ENCODE results near the gene POMP.
"Not testable (repeated sequence)": the region's sequence is repeated elsewhere in the genome, so short reads cannot be mapped to it uniquely, and the experiment has no call there.

The POMP gene

GRCh38 chr13:28693605-28694491, 34.9 kb downstream of the POMP start:
- not testable (repeated sequence) for DNase-seq (ENCODE audit: low read depth in 2 of 3, low spot score in 1 of 3)

- DNase-seq (ENCODE audit: low read depth in 2 of 3, low spot score in 1 of 3) = no peak
Measured at GRCh38 chr13:28697441-28697840, 38.5 kb downstream of the POMP start.

- no peak for DNase-seq (ENCODE audit: low read depth in 2 of 3, low spot score in 1 of 3)
Measured at GRCh38 chr13:28699246-28699645, 40.3 kb downstream of the POMP start.

- no peak for DNase-seq (ENCODE audit: low read depth in 2 of 3, low spot score in 1 of 3)
Measured at GRCh38 chr13:28704282-28704681, 45.4 kb downstream of the POMP start.

GRCh38 chr13:28704919-28705318, 46.0 kb downstream of the POMP start:
- no peak for DNase-seq (ENCODE audit: low read depth in 2 of 3, low spot score in 1 of 3)

- DNase-seq (ENCODE audit: low read depth in 2 of 3, low spot score in 1 of 3) = no peak
Measured at GRCh38 chr13:28705461-28706083, 46.6 kb downstream of the POMP start.

- peak in 1 of 3 donors; percentile 16 for DNase-seq (ENCODE audit: low read depth in 2 of 3, low spot score in 1 of 3)
Measured at GRCh38 chr13:28707629-28708427, 48.9 kb downstream of the POMP start.

GRCh38 chr13:28710161-28710560, 51.2 kb downstream of the POMP start:
- DNase-seq (ENCODE audit: low read depth in 2 of 3, low spot score in 1 of 3) = no peak

- no peak for DNase-seq (ENCODE audit: low read depth in 2 of 3, low spot score in 1 of 3)
Measured at GRCh38 chr13:28714651-28715050, 55.7 kb downstream of the POMP start.

GRCh38 chr13:28716511-28716910, 57.6 kb downstream of the POMP start:
- no peak for DNase-seq (ENCODE audit: low read depth in 2 of 3, low spot score in 1 of 3)

- no peak for DNase-seq (ENCODE audit: low read depth in 2 of 3, low spot score in 1 of 3)
Measured at GRCh38 chr13:28717170-28717569, 58.2 kb downstream of the POMP start.

GRCh38 chr13:28718196-28718542, 59.2 kb downstream of the POMP start:
- DNase-seq (ENCODE audit: low read depth in 2 of 3, low spot score in 1 of 3) = no peak

GRCh38 chr13:28718543-28719226, 59.8 kb downstream of the POMP start, which contains the start of gene SLC46A3:
Gene SLC46A3 (minus strand): TSS chr13:28718970. CDS start chr13:28717998, 972 bp downstream.
- DNase-seq (ENCODE audit: low read depth in 2 of 3, low spot score in 1 of 3) = peak; percentile 94 to 96 (median 95)

- no peak for DNase-seq (ENCODE audit: low read depth in 2 of 3, low spot score in 1 of 3)
Measured at GRCh38 chr13:28719227-28720055, 60.5 kb downstream of the POMP start.

- DNase-seq (ENCODE audit: low read depth in 2 of 3, low spot score in 1 of 3) = no peak
Measured at GRCh38 chr13:28723806-28724205, 64.9 kb downstream of the POMP start.

GRCh38 chr13:28725046-28725610, 66.2 kb downstream of the POMP start:
- no peak for DNase-seq (ENCODE audit: low read depth in 2 of 3, low spot score in 1 of 3)
